HCT116 (cell line): ENCODE results near the gene OSER1. TPM values are rescaled to one million over a fixed set of nuclear protein-coding genes. Genes with fewer than 3 reads are reported as not detected.
A peak's percentile ranks its signal among the peaks of the same experiment; 100 is the strongest.
"Not testable (repeated sequence)": the region's sequence is repeated elsewhere in the genome, so short reads cannot be mapped to it uniquely, and the experiment has no call there.

Experiments used
- ATAC-seq: fragments of 200-7000 bp; cut with Tn5 transposase; 2 replicates; pipeline ENCODE4 v1.9.1; 2020; ENCODE audit warnings: mild to moderate bottlenecking, moderate library complexity
- BruUV-seq: library from RNA; stranded (reverse); fragments of 400-500 nt; replicated peaks from 2 replicates; lab custom pipeline; 2021; lab: Mats Ljungman, UMichigan
- CTCF ChIA-PET: fragments of 300-600 bp; sonication (Branson Sonifier 250); formaldehyde crosslinking; loops from one replicate; lab custom pipeline; 2021; ENCODE audit warnings: antibody characterized with exemption; lab: Charles Lee
- POLR2A ChIA-PET: fragments of 300-600, 350-600 bp; sonication (Branson Sonifier 250); formaldehyde crosslinking; loops from one replicate; lab custom pipeline; 2021; ENCODE audit warnings: antibody characterized with exemption; lab: Charles Lee
- RAD21 ChIA-PET, 2 experiments: fragments of 300-600 bp; sonication (Branson Sonifier 250); formaldehyde crosslinking; loops; one replicate each; lab custom pipeline; 2023; ENCODE audit warnings: low total read pairs in 2 of 2; ENCODE audit not compliant: uncharacterized antibody in 2 of 2, unreplicated experiment in 2 of 2, low non-redundant PET in 1 of 2; lab: Charles Lee
- DNase-seq: peaks from one replicate; pipeline ENCODE4 v3.0.0-alpha.2; 2010; ENCODE audit warnings: low read depth, low spot score
- H2AFZ ChIP-seq: fragments of 200-600 bp; shearing (Covaris generic), sonication (generic); 2 replicates; pipeline ENCODE4 v1.6.1; 2017; ENCODE audit warnings: low read depth, mixed run types, mixed read lengths, antibody characterized with exemption, low read length; ENCODE audit not compliant: poor library complexity, severe bottlenecking
- H3K27ac ChIP-seq: 2 replicates; pipeline ENCODE4 v1.5.1; 2012; ENCODE audit warnings: low read depth, low read length
- H3K27me3 ChIP-seq: fragments of 200-600 bp; sonication (generic); 2 replicates; pipeline ENCODE4 v1.6.1; 2016; ENCODE audit warnings: mixed run types, low read length, mixed read lengths; ENCODE audit not compliant: insufficient read depth
- H3K36me3 ChIP-seq, 2 experiments: fragments of 200-500 bp in 1 of 2; fragments of 200-600 bp in 1 of 2; sonication (Bioruptor generic) in 1 of 2; sonication (generic) in 1 of 2; 2 replicates each; pipeline versions ENCODE4 v1.5.1 to v1.6.1; 2014 to 2016; ENCODE audit warnings: low read length in 2 of 2, inconsistent platforms in 1 of 2, mixed read lengths in 1 of 2, mixed run types in 1 of 2; ENCODE audit not compliant: insufficient read depth in 2 of 2, control insufficient read depth in 1 of 2
- H3K4me1 ChIP-seq, 2 experiments: fragments of 200-600 bp in 1 of 2; sonication (generic) in 1 of 2; 2 replicates each; pipeline versions ENCODE4 v1.5.1 to v1.6.1; 2012 to 2017; ENCODE audit warnings: low read length in 2 of 2, inconsistent platforms in 1 of 2, mild to moderate bottlenecking in 1 of 2, mixed read lengths in 1 of 2, mixed run types in 1 of 2, moderate library complexity in 1 of 2; ENCODE audit not compliant: insufficient read depth in 2 of 2, control insufficient read depth in 1 of 2
- H3K4me2 ChIP-seq: fragments of 200-600 bp; sonication (generic); 2 replicates; pipeline ENCODE4 v1.6.1; 2017; ENCODE audit warnings: mixed run types, low read length, mixed read lengths
- H3K4me3 ChIP-seq, 2 experiments: fragments of 200-600 bp in 1 of 2; sonication (generic) in 1 of 2; replicated peaks in 1 of 2; 2 replicates each; pipeline ENCODE4 v1.5.1; 2011 to 2016; ENCODE audit warnings: low read length in 2 of 2, control low read depth in 1 of 2, low read depth in 1 of 2, mild to moderate bottlenecking in 1 of 2, mixed read lengths in 1 of 2, mixed run types in 1 of 2
- H3K79me2 ChIP-seq: fragments of 200-600 bp; sonication (generic); 2 replicates; pipeline ENCODE4 v1.6.1; 2017; ENCODE audit warnings: mild to moderate bottlenecking, mixed run types, low read length, moderate library complexity, mixed read lengths; ENCODE audit not compliant: insufficient read depth
- H3K9ac ChIP-seq: fragments of 200-600 bp; sonication (generic); 2 replicates; pipeline ENCODE4 v1.6.1; 2016; ENCODE audit warnings: low read length, mixed read lengths
- H3K9me2 ChIP-seq: fragments of 200-600 bp; sonication (generic), shearing (Covaris generic); 2 replicates; pipeline ENCODE4 v1.6.1; 2017; ENCODE audit warnings: mixed run types, mild to moderate bottlenecking, moderate library complexity; ENCODE audit not compliant: insufficient read depth
- H3K9me3 ChIP-seq, 2 experiments: fragments of 200-500 bp in 1 of 2; fragments of 200-600 bp in 1 of 2; sonication (Bioruptor generic) in 1 of 2; sonication (generic) in 1 of 2; 2 replicates each; pipeline ENCODE4 v1.6.1; 2014 to 2017; ENCODE audit warnings: low read length in 2 of 2, mixed read lengths in 2 of 2, inconsistent platforms in 1 of 2, low read depth in 1 of 2, mild to moderate bottlenecking in 1 of 2, mixed run types in 1 of 2, moderate library complexity in 1 of 2; ENCODE audit not compliant: control insufficient read depth in 1 of 2, insufficient read depth in 1 of 2
- H4K20me1 ChIP-seq: fragments of 200-600 bp; sonication (generic), shearing (Covaris generic); 2 replicates; pipeline ENCODE4 v1.6.1; 2017; ENCODE audit warnings: mixed run types, mild to moderate bottlenecking, moderate library complexity; ENCODE audit not compliant: insufficient read depth
- CEBPB ChIP-seq: IDR thresholded peaks from 2 replicates; pipeline ENCODE4 v1.6.1; 2012; ENCODE audit warnings: low read depth
- EGR1 ChIP-seq: IDR thresholded peaks from 2 replicates; pipeline ENCODE4 v1.6.1; 2012; ENCODE audit warnings: low read depth
- ELF1 ChIP-seq: IDR thresholded peaks from 2 replicates; pipeline ENCODE4 v1.6.1; 2012; ENCODE audit warnings: low read depth, borderline replicate concordance
- EZH2 ChIP-seq: fragments of 200-600 bp; sonication (generic); IDR thresholded peaks from 2 replicates; pipeline ENCODE4 v1.6.1; 2017; ENCODE audit warnings: antibody characterized with exemption, mixed run types
- RAD21 ChIP-seq: IDR thresholded peaks from 2 replicates; pipeline ENCODE4 v1.6.1; 2012; ENCODE audit warnings: low read depth, mild to moderate bottlenecking
- REST ChIP-seq: IDR thresholded peaks from 2 replicates; pipeline ENCODE4 v1.6.1; 2012; ENCODE audit warnings: low read depth
- SRF ChIP-seq: IDR thresholded peaks from 2 replicates; pipeline ENCODE4 v1.6.1; 2012; ENCODE audit warnings: low read depth
- ZFX ChIP-seq: fragments of 450-650 bp; IDR thresholded peaks from 2 replicates; pipeline ENCODE4 v1.6.1; 2017
- intact Hi-C: fragments of 100-400 bp; cut with micrococcal nuclease; formaldehyde crosslinking; loops from 2 replicates; pipeline ENCODE4 v1.10.0; 2022
- total RNA-seq: library from RNA; stranded (reverse); gene quantifications from one replicate; pipeline ENCODE4 v1.2.1, GENCODE V29; 2021; ENCODE audit not compliant: unreplicated experiment

OSER1 gene
- total RNA-seq, 1 experiment from 2014 or later, result 28.4 TPM

- H4K20me1 ChIP-seq, H2AFZ ChIP-seq, H3K4me3 ChIP-seq, H3K27me3 ChIP-seq, CTCF ChIA-PET, intact Hi-C loops, H3K9me2 ChIP-seq, DNase-seq, ATAC-seq, H3K36me3 ChIP-seq, H3K27ac ChIP-seq, H3K79me2 ChIP-seq, H3K4me2 ChIP-seq, BruUV-seq, H3K9ac ChIP-seq, RAD21 ChIA-PET, H3K9me3 ChIP-seq: not testable (repeated sequence)
- peaks cover 14 to 21% of the 10 kb centered on the region in 2 experiments for H3K4me1 ChIP-seq
- POLR2A ChIA-PET, result interaction anchor here (0.6 kb wide), 1 partner anchor 230 kb away, joined by 3 read pairs; no protein-coding TSS in a partner anchor
Measured at GRCh38 chr20:44232469-44232856, 21.9 kb upstream of the OSER1 start.

GRCh38 chr20:44231713-44232468 is 21.3 kb upstream of the OSER1 start:
- ChIA-PET POLR2A (interaction anchor here (0.6 kb wide), 1 partner anchor 231 kb away, joined by 3 read pairs; no protein-coding TSS in a partner anchor), RAD21 (no interaction called here), CTCF (interaction anchor here (1.4 kb wide), 1 partner anchor 15 kb away, joined by 5 read pairs; no protein-coding TSS in a partner anchor)
- ATAC-seq (peak; percentile 20; the same call in 1 of the 2 replicates), DNase-seq (no peak)
- intact Hi-C loops, result no loop called here
- H4K20me1 ChIP-seq, result no peaks in the 10 kb centered on the region
- no peak overlapping the region for H3K4me2 ChIP-seq
- peaks cover 14 to 21% of the 10 kb centered on the region in 2 experiments for H3K4me1 ChIP-seq
- no peaks in the 10 kb centered on the region for H3K9me3 ChIP-seq
- no TSS peak for BruUV-seq
- no peaks in the 10 kb centered on the region for H3K27me3 ChIP-seq
- H3K4me3 ChIP-seq, result no peak overlapping the region
- no peak overlapping the region for H2AFZ ChIP-seq
- H3K9ac ChIP-seq, result no peak overlapping the region
- H3K36me3 ChIP-seq, result no peaks in the 10 kb centered on the region
- TF ChIP-seq ELF1 (no peak), EGR1 (no peak), RAD21 (no peak), CEBPB (no peak), REST (no peak), SRF (no peak), ZFX (no peak), EZH2 (no peak)
- H3K27ac ChIP-seq, result no peak overlapping the region
- H3K79me2 ChIP-seq, result no peaks in the 10 kb centered on the region
- H3K9me2 ChIP-seq, result no peaks in the 10 kb centered on the region
